A549 (cell line): ENCODE data around the gene ACSF3. TPM values are rescaled to one million over a fixed set of nuclear protein-coding genes. Genes with fewer than 3 reads are reported as not detected.

Experiments
- ATAC-seq, 2 experiments: fragments of 200-7000 bp in 1 of 2; fragments of >200 bp in 1 of 2; cut with Nextera tagmentation in 1 of 2; cut with Tn5 transposase in 1 of 2; 3 replicates each; pipeline versions ENCODE4 v1.8.0 to v1.9.1; 2018 to 2020; ENCODE audit warnings: mild to moderate bottlenecking in 1 of 2, moderate library complexity in 1 of 2
- CTCF ChIA-PET: fragments of 300-600 bp; sonication (Branson Sonifier 250); formaldehyde crosslinking; extraction: SDS; loops from one replicate; lab custom pipeline; 2021; ENCODE audit warnings: antibody characterized with exemption, inconsistent platforms; lab: Yijun Ruan, JAX
- POLR2A ChIA-PET: fragments of 350-600 bp; formaldehyde crosslinking; extraction: SDS; loops from one replicate; lab custom pipeline; 2021; ENCODE audit warnings: antibody characterized with exemption, inconsistent platforms; lab: Yijun Ruan, JAX
- DNase-seq, 2 experiments: peaks; one replicate each; pipeline versions ENCODE4 v3.0.0 to v3.0.0-alpha.2; 2011 to 2016; ENCODE audit warnings: low read depth in 1 of 2, low spot score in 1 of 2
- FAIRE-seq: peaks from 2 replicates; lab custom pipeline; 2011; peaks lifted over from hg19 to GRCh38; lab: Jason Lieb, UNC
- H3K27ac ChIP-seq, 2 experiments: fragments of >200 bp; sonication (Bioruptor Twin); formaldehyde crosslinking; 3 replicates each; pipeline ENCODE4 v1.5.1; 2016 to 2017
- H3K4me1 ChIP-seq: fragments of >200 bp; sonication (Bioruptor Twin); formaldehyde crosslinking; 3 replicates; pipeline ENCODE4 v1.6.1; 2016
- H3K4me2 ChIP-seq: fragments of >200 bp; sonication (Bioruptor Twin); formaldehyde crosslinking; 3 replicates; pipeline ENCODE4 v1.6.1; 2016
- H3K4me3 ChIP-seq: fragments of >200 bp; sonication (Bioruptor Twin); formaldehyde crosslinking; 3 replicates; pipeline ENCODE4 v1.5.1; 2016
- H3K9me3 ChIP-seq: fragments of >200 bp; sonication (Bioruptor Twin); formaldehyde crosslinking; 3 replicates; pipeline ENCODE4 v1.6.1; 2016
- CBX8 ChIP-seq: fragments of 200-600 bp; sonication (generic); IDR thresholded peaks from 2 replicates; pipeline ENCODE4 v1.6.1; 2016
- CHD2 ChIP-seq: fragments of 150-350 bp; IDR thresholded peaks from 2 replicates; pipeline ENCODE4 v1.6.1; 2014; ENCODE audit warnings: low read length; ENCODE audit not compliant: partially characterized antibody
- CTCF ChIP-seq: fragments of >200 bp; sonication (Bioruptor Twin); formaldehyde crosslinking; IDR thresholded peaks from 3 replicates; pipeline ENCODE4 v1.5.1; 2016
- EHMT2 ChIP-seq: fragments of 200-600 bp; sonication (generic); IDR thresholded peaks from 2 replicates; pipeline ENCODE4 v1.6.1; 2016; ENCODE audit warnings: antibody characterized with exemption, low read depth, mild to moderate bottlenecking, moderate library complexity
- ESRRA ChIP-seq: fragments of 150-350 bp; IDR thresholded peaks from 2 replicates; pipeline ENCODE4 v1.6.1; 2014; ENCODE audit warnings: mild to moderate bottlenecking, low read length, borderline replicate concordance
- FOXS1 ChIP-seq: fragments of 250-450 bp; sonication (Bioruptor Pico); IDR thresholded peaks from 2 replicates; pipeline ENCODE4 v1.5.0; 2020; ENCODE audit warnings: mild to moderate bottlenecking, moderate library complexity
- HDAC2 ChIP-seq: fragments of 200-600 bp; sonication (generic); IDR thresholded peaks from 2 replicates; pipeline ENCODE4 v1.6.1; 2016
- HES2 ChIP-seq: fragments of >200 bp; sonication (Bioruptor Twin); formaldehyde crosslinking; IDR thresholded peaks from 2 replicates; pipeline ENCODE4 v1.6.1; 2016
- HEYL ChIP-seq: fragments of 250-450 bp; sonication (Bioruptor Pico); IDR thresholded peaks from 2 replicates; pipeline ENCODE4 v1.8.0; 2021; ENCODE audit warnings: mild to moderate bottlenecking, moderate library complexity
- HOXA7 ChIP-seq: fragments of 250-450 bp; sonication (Bioruptor Pico); IDR thresholded peaks from 2 replicates; pipeline ENCODE4 v1.5.0; 2020; ENCODE audit warnings: mild to moderate bottlenecking, moderate library complexity
- HOXB13 ChIP-seq: fragments of 250-450 bp; sonication (Bioruptor Pico); IDR thresholded peaks from 2 replicates; pipeline ENCODE4 v1.5.0; 2020; ENCODE audit warnings: low read depth, mild to moderate bottlenecking, moderate library complexity
- MAX ChIP-seq: IDR thresholded peaks from 2 replicates; pipeline ENCODE4 v1.6.1; 2012
- MAZ ChIP-seq: fragments of 150-350 bp; IDR thresholded peaks from 2 replicates; pipeline ENCODE4 v1.6.1; 2014; ENCODE audit warnings: antibody characterized with exemption, low read depth, low read length, borderline replicate concordance
- NPAS2 ChIP-seq: fragments of 250-450 bp; sonication (Bioruptor Pico); IDR thresholded peaks from 2 replicates; pipeline ENCODE4 v1.8.0; 2022; ENCODE audit warnings: mild to moderate bottlenecking, moderate library complexity, borderline replicate concordance
- PBX3 ChIP-seq: IDR thresholded peaks from 2 replicates; pipeline ENCODE4 v1.6.1; 2012
- PHF8 ChIP-seq: fragments of 200-600 bp; sonication (generic); IDR thresholded peaks from 2 replicates; pipeline ENCODE4 v1.6.1; 2016; ENCODE audit warnings: low read depth, mild to moderate bottlenecking, antibody characterized with exemption, moderate library complexity, borderline replicate concordance
- POLR2A ChIP-seq: IDR thresholded peaks from 2 replicates; pipeline ENCODE4 v1.6.1; 2012; ENCODE audit warnings: mild to moderate bottlenecking, low read length
- RAD21 ChIP-seq, 2 experiments: fragments of >200 bp in 1 of 2; sonication (Bioruptor Twin) in 1 of 2; formaldehyde crosslinking in 1 of 2; IDR thresholded peaks in 1 of 2; conservative IDR thresholded peaks in 1 of 2; 2 replicates in 1 of 2; 3 replicates in 1 of 2; pipeline ENCODE4 v1.6.1; 2012 to 2018; ENCODE audit warnings: inconsistent platforms in 1 of 2
- RCOR1 ChIP-seq: fragments of 150-350 bp; IDR thresholded peaks from 2 replicates; pipeline ENCODE4 v1.6.1; 2014; ENCODE audit warnings: antibody characterized with exemption, low read length, low read depth
- RFX5 ChIP-seq: fragments of 450-650 bp; IDR thresholded peaks from 2 replicates; pipeline ENCODE4 v1.7.1; 2014; ENCODE audit warnings: antibody characterized with exemption, mild to moderate bottlenecking, moderate library complexity
- RNF2 ChIP-seq: fragments of 200-600 bp; sonication (generic); IDR thresholded peaks from 2 replicates; pipeline ENCODE4 v1.6.1; 2016; ENCODE audit warnings: low read depth, mild to moderate bottlenecking, antibody characterized with exemption, moderate library complexity, borderline replicate concordance
- TFCP2L1 ChIP-seq: fragments of 250-450 bp; sonication (Bioruptor Pico); IDR thresholded peaks from 2 replicates; pipeline ENCODE4 v1.5.0; 2021; ENCODE audit warnings: mild to moderate bottlenecking
- ZFP36 ChIP-seq: fragments of 450-650 bp; IDR thresholded peaks from 2 replicates; pipeline ENCODE4 v1.6.1; 2014; ENCODE audit warnings: borderline replicate concordance; ENCODE audit not compliant: partially characterized antibody
- ZNF302 ChIP-seq: fragments of 250-450 bp; sonication (Bioruptor Pico); IDR thresholded peaks from 2 replicates; pipeline ENCODE4 v1.9.0; 2021; ENCODE audit warnings: inconsistent platforms, mild to moderate bottlenecking, moderate library complexity
- WGBS: methylation state at CpG from one replicate; pipeline ENCODE4 v1.1.6; 2017; ENCODE audit errors: missing lambda C conversion rate; 5-methylcytosine and 5-hydroxymethylcytosine counted together
- polyA plus RNA-seq, 4 experiments: library from polyadenylated mRNA; depleted of rRNA in 3 of 4; stranded (reverse); fragments of >200 nt; fragmentation: RNase III in 1 of 4; extraction: RNeasy Plus Mini Kit Qiagen cat#74134 plus additional on column Dnase treatment in 1 of 4; gene quantifications; 2 replicates in 3 of 4; 3 replicates in 1 of 4; pipeline ENCODE4 v1.2.3, GENCODE V29; 2011 to 2017

Gene ACSF3
- polyA plus RNA-seq, 2 of the 4 experiments (the other 2 are of a cell fraction): 9.8 to 13.1 TPM

DNA sequence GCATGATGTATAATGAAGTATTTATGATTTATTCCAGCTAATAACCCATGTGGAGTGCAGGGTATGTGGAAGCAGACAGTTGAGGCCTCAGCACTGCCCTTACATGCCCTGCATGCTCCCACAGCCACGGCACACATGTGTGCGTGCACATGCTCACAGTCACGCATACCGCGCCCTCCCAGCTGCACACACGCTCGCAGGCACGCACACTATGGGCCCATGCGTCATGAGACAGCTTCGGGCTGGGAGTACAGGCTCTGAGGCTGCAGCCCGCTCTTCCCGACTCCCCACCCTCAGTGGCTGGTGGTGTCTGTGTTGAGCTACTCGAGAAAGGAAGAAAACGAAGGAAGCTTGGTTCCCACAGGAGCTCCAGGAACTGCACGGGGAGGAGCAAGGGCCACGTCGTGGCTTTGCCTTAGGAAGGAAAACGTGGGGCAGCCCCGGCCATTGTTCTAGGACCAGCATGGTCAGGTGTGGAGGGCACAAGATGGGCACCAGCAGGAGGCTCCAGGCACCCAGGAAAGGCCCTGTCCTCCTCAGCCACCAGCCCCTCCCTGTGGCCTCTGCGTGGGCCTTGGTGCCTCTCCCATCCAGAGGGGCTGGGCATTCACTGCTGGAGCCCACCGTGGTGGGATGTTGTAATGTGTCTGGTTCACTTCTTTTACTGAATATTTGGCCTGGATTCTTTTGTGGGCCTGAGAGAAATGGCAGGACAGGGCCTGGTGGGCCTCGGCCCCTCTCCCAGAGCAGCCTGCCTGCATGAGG, 50.4 kb downstream of the ACSF3 start:
- ChIA-PET POLR2A (no interaction called here), CTCF (interaction anchor here (1.2 to 2.6 kb wide), 2 partner anchors 10 to 24 kb away, joined by 5 to 8 read pairs; no protein-coding TSS in a partner anchor)
- Histone ChIP-seq H3K4me1 (no peaks in the 10 kb centered on the region), H3K4me3 (no peak overlapping the region), H3K9me3 (no peaks in the 10 kb centered on the region), H3K4me2 (no peak overlapping the region), H3K27ac (no peak overlapping the region)
- TF ChIP-seq PHF8 (no peak), ZFP36 (no peak), CBX8 (no peak), RNF2 (no peak), RAD21 (conservative IDR thresholded peaks at IDR 0.05 in 1 of 2, IDR thresholded peaks at IDR 0.05 in 1 of 2) (no peak), ESRRA (no peak), NPAS2 (CRISPR knock-in tag) (no peak), MAX (no peak), PBX3 (no peak), CHD2 (no peak), HOXB13 (CRISPR knock-in tag) (no peak), RFX5 (no peak), POLR2A (no peak), TFCP2L1 (CRISPR knock-in tag) (no peak), HEYL (no peak), EHMT2 (no peak), HOXA7 (CRISPR knock-in tag) (no peak)
- 89% methylated on average over 20 of the region's 22 CpGs for WGBS
- ATAC-seq (peak in 1 of 2 experiments; percentile 32; a peak in 3 of 6 replicates), FAIRE-seq (no peak), DNase-seq (no peak)

DNA sequence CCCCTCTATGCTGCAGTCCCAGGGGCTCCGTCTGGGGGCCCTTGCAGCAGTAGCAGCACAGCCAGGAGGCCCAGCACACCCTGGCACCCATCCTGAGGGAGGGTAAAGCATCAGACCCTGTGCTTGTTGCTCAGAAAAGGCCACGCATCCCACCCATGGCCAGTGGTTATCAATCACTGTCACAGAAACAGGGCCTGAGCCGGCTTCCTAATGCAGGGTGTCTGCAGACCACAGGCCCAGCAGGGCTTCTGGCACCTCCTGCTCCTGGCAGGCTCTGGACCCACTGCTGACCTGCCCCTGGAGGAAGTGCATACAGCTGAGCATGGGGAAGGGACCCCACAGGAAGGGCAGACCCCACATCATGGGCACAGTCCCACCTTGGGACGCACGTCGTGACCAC, 51.0 kb downstream of the ACSF3 start:
- TF ChIP-seq HDAC2 (no peak), ZNF302 (CRISPR knock-in tag) (no peak), MAZ (no peak), HOXA7 (CRISPR knock-in tag) (no peak), FOXS1 (no peak), CTCF (no peak), MAX (no peak), RCOR1 (no peak), HES2 (no peak), CBX8 (no peak), RFX5 (no peak)
- ChIA-PET POLR2A (no interaction called here), CTCF (interaction anchor here (2.6 kb wide), 1 partner anchor 11 kb away, joined by 8 read pairs; no protein-coding TSS in a partner anchor)
- WGBS: 56% methylated on average over 3 of the region's 6 CpGs
- H3K9me3 ChIP-seq: no peaks in the 10 kb centered on the region
- ATAC-seq: no peak; a peak in 1 of 6 replicates
- H3K27ac ChIP-seq: no peak overlapping the region
- no peak overlapping the region for H3K4me2 ChIP-seq
- no peak overlapping the region for H3K4me3 ChIP-seq
- no peak for DNase-seq
- FAIRE-seq: no peak
- H3K4me1 ChIP-seq: no peaks in the 10 kb centered on the region
